ENCODE results near the gene NDUFA7.
A peak's percentile ranks its signal among the peaks of the same experiment; 100 is the strongest.
"Not testable (repeated sequence)": the region's sequence is repeated elsewhere in the genome, so short reads cannot be mapped to it uniquely, and the experiment has no call there.

NDUFA7 gene

GRCh38 chr19:8341504-8341903, 20.3 kb upstream of the NDUFA7 start:
- DNase-seq: not testable (repeated sequence)

GRCh38 chr19:8340341-8341096, 19.3 kb upstream of the NDUFA7 start:
- no peak for DNase-seq

GRCh38 chr19:8338835-8339234, 17.7 kb upstream of the NDUFA7 start:
- no peak for DNase-seq

- DNase-seq: no peak
These were observed 16.6 kb upstream of the NDUFA7 start for GRCh38 chr19:8337728-8338127.

- no peak for DNase-seq
These were observed 15.5 kb upstream of the NDUFA7 start for GRCh38 chr19:8336660-8337059.

- DNase-seq: no peak
These were observed 14.9 kb upstream of the NDUFA7 start for GRCh38 chr19:8336072-8336569.

- no peak for DNase-seq
These were observed 14.3 kb upstream of the NDUFA7 start for GRCh38 chr19:8335343-8336071.

GRCh38 chr19:8334458-8335342, 13.5 kb upstream of the NDUFA7 start:
- peak; percentile 33 for DNase-seq

GRCh38 chr19:8333767-8334457, 12.7 kb upstream of the NDUFA7 start:
- no peak for DNase-seq

GRCh38 chr19:8332976-8333766, 12.0 kb upstream of the NDUFA7 start:
- no peak for DNase-seq

GRCh38 chr19:8331263-8331845, 10.2 kb upstream of the NDUFA7 start:
- DNase-seq: no peak

GRCh38 chr19:8329996-8330395, 8.8 kb upstream of the NDUFA7 start:
- DNase-seq: no peak

GRCh38 chr19:8325454-8325853, 4.3 kb upstream of the NDUFA7 start:
- no peak for DNase-seq

- no peak for DNase-seq
These were observed 3.2 kb upstream of the NDUFA7 start for GRCh38 chr19:8324186-8325050.

- DNase-seq: no peak
These were observed 2.6 kb upstream of the NDUFA7 start for GRCh38 chr19:8323781-8324185.

GRCh38 chr19:8322638-8322997, 1.4 kb upstream of the NDUFA7 start:
- no peak for DNase-seq

GRCh38 chr19:8321986-8322637, 937 bp upstream of the NDUFA7 start:
- DNase-seq: no peak

- DNase-seq: no peak
These were observed 560 bp downstream of the NDUFA7 start for GRCh38 chr19:8320564-8321066.

- DNase-seq: no peak
These were observed 1.2 kb downstream of the NDUFA7 start for GRCh38 chr19:8319807-8320520.

Data from NCI-H524 treated with DMSO at 0.1 percent for 48 hours (cell line).